Measurements from ENCODE around the gene KCNN3.
A peak's percentile ranks its signal among the peaks of the same experiment; 100 is the strongest.

Gene KCNN3

DNA sequence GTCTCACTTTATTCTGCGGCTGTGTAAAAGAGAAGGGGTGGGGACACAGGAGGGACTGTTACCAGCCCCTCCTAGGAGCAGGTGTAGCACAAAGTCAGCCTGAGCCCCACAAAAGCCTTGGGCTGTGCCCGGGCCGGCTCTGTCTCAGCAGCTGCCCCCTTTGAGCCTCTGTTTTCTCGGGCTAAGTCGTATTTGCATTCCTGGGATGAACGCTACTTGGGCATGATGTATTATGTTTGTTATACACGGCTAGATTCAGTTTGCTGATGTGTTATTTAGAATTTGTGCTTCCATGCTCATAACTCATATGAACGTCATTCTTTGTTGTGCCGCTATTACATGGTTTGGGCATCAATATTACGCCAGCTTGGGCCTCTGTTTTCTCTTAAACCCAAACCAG, 47.8 kb downstream of the KCNN3 start:
- TF ChIP-seq, protein P1, sequence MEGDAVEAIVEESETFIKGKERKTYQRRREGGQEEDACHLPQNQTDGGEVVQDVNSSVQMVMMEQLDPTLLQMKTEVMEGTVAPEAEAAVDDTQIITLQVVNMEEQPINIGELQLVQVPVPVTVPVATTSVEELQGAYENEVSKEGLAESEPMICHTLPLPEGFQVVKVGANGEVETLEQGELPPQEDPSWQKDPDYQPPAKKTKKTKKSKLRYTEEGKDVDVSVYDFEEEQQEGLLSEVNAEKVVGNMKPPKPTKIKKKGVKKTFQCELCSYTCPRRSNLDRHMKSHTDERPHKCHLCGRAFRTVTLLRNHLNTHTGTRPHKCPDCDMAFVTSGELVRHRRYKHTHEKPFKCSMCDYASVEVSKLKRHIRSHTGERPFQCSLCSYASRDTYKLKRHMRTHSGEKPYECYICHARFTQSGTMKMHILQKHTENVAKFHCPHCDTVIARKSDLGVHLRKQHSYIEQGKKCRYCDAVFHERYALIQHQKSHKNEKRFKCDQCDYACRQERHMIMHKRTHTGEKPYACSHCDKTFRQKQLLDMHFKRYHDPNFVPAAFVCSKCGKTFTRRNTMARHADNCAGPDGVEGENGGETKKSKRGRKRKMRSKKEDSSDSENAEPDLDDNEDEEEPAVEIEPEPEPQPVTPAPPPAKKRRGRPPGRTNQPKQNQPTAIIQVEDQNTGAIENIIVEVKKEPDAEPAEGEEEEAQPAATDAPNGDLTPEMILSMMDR (IDR thresholded peaks at IDR 0.05; ENCODE audit: low read depth, low read length) = no peak
- in situ Hi-C loops (cut with HindIII; ENCODE audit: low sequenced_read_pairs) = no loop called here
- DNase-seq (ENCODE audit: low read depth, low spot score) = no peak
- no peak overlapping the region for H3K4me3 ChIP-seq (ENCODE audit: low read depth, low read length)

DNA sequence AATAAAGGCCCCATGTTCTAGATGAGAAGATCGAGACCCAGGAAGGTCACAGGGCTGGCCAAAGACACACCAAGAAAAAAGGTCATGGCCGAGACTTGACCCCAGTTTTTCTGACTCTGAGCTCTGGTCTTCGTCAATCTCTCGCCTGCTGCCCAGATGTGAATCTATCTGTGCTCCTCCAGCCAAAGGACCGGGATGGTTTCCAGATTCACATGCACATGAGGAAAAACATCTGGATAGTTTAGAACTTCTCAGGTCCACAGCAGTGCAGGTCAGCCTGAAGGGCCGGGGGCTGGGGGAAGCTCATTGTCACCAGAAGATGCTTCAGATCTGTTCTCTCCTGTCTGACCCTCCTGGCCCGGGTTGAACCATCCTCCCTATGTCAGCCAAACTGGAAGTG, 49.0 kb downstream of the KCNN3 start:
- in situ Hi-C loops (cut with HindIII; ENCODE audit: low sequenced_read_pairs) = no loop called here
- H3K4me3 ChIP-seq (ENCODE audit: low read depth, low read length) = no peak overlapping the region
- TF ChIP-seq, protein P1 (IDR thresholded peaks at IDR 0.05; ENCODE audit: low read depth, low read length) = no peak
- no peak for DNase-seq (ENCODE audit: low read depth, low spot score)

DNA sequence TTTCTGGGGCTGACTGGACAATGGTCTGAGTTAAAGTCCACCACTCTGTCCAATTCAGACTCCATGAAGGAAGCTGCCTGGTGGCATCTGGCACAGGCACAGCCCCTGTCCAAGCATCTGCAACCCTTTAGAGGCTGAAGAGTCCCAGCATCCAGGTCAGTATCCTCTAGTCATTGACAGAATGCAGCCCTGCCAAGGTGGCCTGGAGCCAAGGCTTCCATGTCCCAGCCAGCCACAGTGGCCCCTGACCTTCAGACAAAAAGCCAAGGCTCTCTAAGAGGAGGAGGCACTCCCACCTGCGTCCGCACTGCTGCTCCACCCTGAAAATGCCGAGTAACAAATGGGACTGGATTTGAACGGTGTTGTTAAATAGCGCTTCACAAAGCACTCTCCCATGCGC, 49.4 kb downstream of the KCNN3 start:
- no peak for DNase-seq (ENCODE audit: low read depth, low spot score)
- in situ Hi-C loops (cut with HindIII; ENCODE audit: low sequenced_read_pairs) = no loop called here
- TF ChIP-seq, protein P1 (IDR thresholded peaks at IDR 0.05; ENCODE audit: low read depth, low read length) = no peak
- no peak overlapping the region for H3K4me3 ChIP-seq (ENCODE audit: low read depth, low read length)

DNA sequence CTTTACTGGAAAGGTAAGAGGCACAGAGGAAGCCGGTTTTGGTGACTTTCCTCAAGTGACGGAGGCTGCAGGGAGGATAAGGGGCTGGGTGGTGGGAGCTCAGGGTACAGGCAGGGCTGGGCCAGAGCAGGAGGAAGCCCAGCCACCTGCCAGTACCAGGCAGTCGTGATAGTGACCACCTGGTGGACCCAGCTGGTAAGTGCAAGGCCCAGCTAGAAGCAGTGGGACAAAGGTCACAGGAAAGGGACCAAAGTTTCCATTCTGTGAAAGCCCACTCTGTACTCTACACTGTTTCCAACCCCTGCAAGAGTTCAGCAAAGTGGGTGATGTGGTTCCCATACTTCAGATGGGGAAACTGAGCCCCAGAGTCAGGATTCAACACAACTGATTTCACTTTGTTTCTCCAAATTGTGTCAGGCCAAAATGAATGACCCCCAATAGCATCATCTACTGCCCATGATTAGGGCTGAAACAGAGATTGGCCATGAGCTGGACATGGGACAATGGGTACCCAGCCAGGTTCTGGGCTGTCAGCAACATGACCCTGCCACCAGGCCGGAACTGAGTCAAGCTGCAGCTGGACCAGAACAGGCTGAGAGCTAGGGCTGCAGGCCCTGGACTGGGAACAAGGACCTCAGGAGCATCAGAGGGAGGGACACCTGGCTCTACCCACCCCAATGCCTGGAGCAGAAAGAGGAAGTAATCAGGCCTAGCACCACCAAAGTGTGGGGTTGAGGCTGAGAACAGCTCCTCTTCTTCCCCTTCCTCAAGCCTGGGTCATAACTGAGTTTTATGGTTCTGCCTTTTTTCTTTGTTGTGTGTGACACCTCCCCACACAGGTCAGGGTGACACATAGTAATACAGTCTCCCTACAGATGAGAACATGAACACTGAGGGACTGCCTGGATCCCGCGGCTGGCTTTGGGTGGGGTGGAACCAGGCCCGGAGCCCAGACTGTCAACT, 50.2 kb downstream of the KCNN3 start:
- in situ Hi-C loops (cut with HindIII; ENCODE audit: low sequenced_read_pairs) = no loop called here
- no peak for DNase-seq (ENCODE audit: low read depth, low spot score)
- TF ChIP-seq, protein P1 (IDR thresholded peaks at IDR 0.05; ENCODE audit: low read depth, low read length) = peak; percentile 50
- no peak overlapping the region for H3K4me3 ChIP-seq (ENCODE audit: low read depth, low read length)

DNA sequence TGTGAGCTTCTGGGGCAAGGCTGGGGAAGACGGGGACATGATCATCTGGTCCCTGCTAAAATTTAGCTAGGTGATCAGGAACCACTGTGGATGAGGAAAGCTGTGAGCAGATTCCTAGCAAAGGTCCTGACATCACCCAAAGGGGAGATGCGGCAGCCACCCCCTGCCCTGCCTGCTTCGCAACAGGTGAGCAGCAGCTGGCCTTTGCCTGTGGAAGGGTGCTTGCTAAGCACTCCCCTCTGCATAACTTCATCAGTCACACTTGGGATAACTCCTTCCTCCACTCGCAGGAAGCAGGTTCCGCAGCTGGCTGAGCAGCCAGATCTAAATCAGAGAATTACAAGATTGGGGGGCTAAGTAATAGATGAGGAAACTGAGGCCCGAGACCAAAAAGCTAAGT, 51.2 kb downstream of the KCNN3 start:
- no peak for DNase-seq (ENCODE audit: low read depth, low spot score)
- H3K4me3 ChIP-seq (ENCODE audit: low read depth, low read length) = no peak overlapping the region
- in situ Hi-C loops (cut with HindIII; ENCODE audit: low sequenced_read_pairs) = no loop called here
- TF ChIP-seq, protein P1 (IDR thresholded peaks at IDR 0.05; ENCODE audit: low read depth, low read length) = no peak

DNA sequence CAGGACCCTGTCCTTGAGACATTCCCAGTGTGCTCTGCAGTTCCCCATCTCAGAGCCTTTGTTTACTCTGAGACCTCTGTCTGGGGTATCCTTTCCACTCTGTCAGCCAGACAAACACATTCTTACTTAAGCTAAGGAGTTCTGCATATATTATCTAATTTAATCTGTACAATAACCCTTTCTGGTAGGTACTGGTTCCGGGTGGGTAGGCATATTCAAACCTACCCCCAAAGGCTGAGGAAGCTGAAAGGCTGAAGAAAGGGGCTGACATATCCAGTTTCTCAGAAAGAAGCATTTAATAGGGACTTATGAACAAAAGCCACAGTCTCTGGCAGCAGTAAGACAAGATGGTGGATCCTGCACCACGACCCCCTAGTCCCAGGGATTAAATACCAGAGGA, 53.1 kb downstream of the KCNN3 start:
- in situ Hi-C loops (cut with HindIII; ENCODE audit: low sequenced_read_pairs) = no loop called here
- H3K4me3 ChIP-seq (ENCODE audit: low read depth, low read length) = no peak overlapping the region
- DNase-seq (ENCODE audit: low read depth, low spot score) = no peak
- TF ChIP-seq, protein P1 (IDR thresholded peaks at IDR 0.05; ENCODE audit: low read depth, low read length) = no peak
